ENCODE results near the gene RALGPS2. TPM values are rescaled to one million over a fixed set of nuclear protein-coding genes. Genes with fewer than 3 reads are reported as not detected.

RALGPS2 gene
- total and polyA plus RNA-seq, 2 experiments from 2014 or later: 8.1 to 31.2 TPM

GRCh38 chr1:178745260-178745659, 20.2 kb downstream of the RALGPS2 start:
- no peak for TF ChIP-seq CTCF (conservative IDR thresholded peaks at IDR 0.05; ENCODE audit: low read depth in 2 of 2)
- TF ChIP-seq NANOG (IDR thresholded peaks at IDR 0.05; ENCODE audit: borderline replicate concordance): no peak
- TF ChIP-seq ETS1 (IDR thresholded peaks at IDR 0.05): no peak
- TF ChIP-seq CREB1 (CRISPR knock-in tag; IDR thresholded peaks at IDR 0.05; ENCODE audit: low read depth): no peak
- no peak for TF ChIP-seq EZH2 (IDR thresholded peaks at IDR 0.05; ENCODE audit: low read depth, unreplicated experiment)
- no peak for TF ChIP-seq ZNF331 (CRISPR knock-in tag; IDR thresholded peaks at IDR 0.05; ENCODE audit: low read depth)
- no peak for TF ChIP-seq EZH2phosphoT487 (IDR thresholded peaks at IDR 0.05; ENCODE audit: unreplicated experiment)
- TF ChIP-seq ZNF114 (CRISPR knock-in tag; IDR thresholded peaks at IDR 0.05): no peak
- TF ChIP-seq ZNF462 (CRISPR knock-in tag; IDR thresholded peaks at IDR 0.05): no peak
- TF ChIP-seq POLR2AphosphoS5 (IDR thresholded peaks at IDR 0.05; ENCODE audit: low read depth): no peak
- TF ChIP-seq REST (IDR thresholded peaks at IDR 0.05; ENCODE audit: unreplicated experiment): no peak
- TF ChIP-seq JUNB (IDR thresholded peaks at IDR 0.05; ENCODE audit: unreplicated experiment): no peak
- no peak for TF ChIP-seq STAT1 (IDR thresholded peaks at IDR 0.05; ENCODE audit: unreplicated experiment)
- Histone ChIP-seq H2AFZ (no peak overlapping the region), H3K36me3 (ENCODE audit: insufficient read depth) (no peaks in the 10 kb centered on the region), H3K4me1 (ENCODE audit: insufficient read depth) (no peaks in the 10 kb centered on the region), H4K20me1 (replicated peaks; ENCODE audit: insufficient read depth) (peaks cover 1% of the 10 kb centered on the region; the same call in 1 of the 2 replicates), H3K79me2 (replicated peaks; ENCODE audit: insufficient read depth) (peaks cover 4% of the 10 kb centered on the region), H3K27me3 (ENCODE audit: insufficient read depth) (no peaks in the 10 kb centered on the region), H3K4me2 (no peak overlapping the region), H3K4me3 (no peak overlapping the region), H3K9me2 (ENCODE audit: insufficient read depth) (no peaks in the 10 kb centered on the region), H3K27ac (ENCODE audit: low read depth) (no peak overlapping the region), H3F3A (replicated peaks; ENCODE audit: low read depth) (no peaks in the 10 kb centered on the region)
- no peak overlapping the region for H3K4me3 Mint-ChIP-seq
- ATAC-seq (no peak), DNase-seq (ENCODE audit: low spot score) (no peak)
- H3K36me3 Mint-ChIP-seq (ENCODE audit: low read depth): peaks cover 21% of the 10 kb centered on the region; the same call in 2 of the 3 replicates
- no peak overlapping the region for H3K27ac Mint-ChIP-seq
- peaks cover 2% of the 10 kb centered on the region for H3K27me3 Mint-ChIP-seq (ENCODE audit: insufficient read depth, low read depth, poor library complexity)
- no peaks in the 10 kb centered on the region for H3K9me3 Mint-ChIP-seq
- no peaks in the 10 kb centered on the region for H3K4me1 Mint-ChIP-seq

Measured in GM23338 (cell line).